ENCODE results near the gene CHCHD6.

CHCHD6 gene

GRCh38 chr3:126998728-126999127 is 294.7 kb downstream of the CHCHD6 start:
- no peak for DNase-seq

GRCh38 chr3:126999383-126999782 is 295.3 kb downstream of the CHCHD6 start:
- DNase-seq: no peak

GRCh38 chr3:127000119-127000518 is 296.1 kb downstream of the CHCHD6 start:
- DNase-seq: no peak

GRCh38 chr3:127000761-127001160 is 296.7 kb downstream of the CHCHD6 start:
- DNase-seq: no peak

- no peak for DNase-seq
These were observed 297.6 kb downstream of the CHCHD6 start for GRCh38 chr3:127001486-127002194.

- no peak for DNase-seq
These were observed 298.4 kb downstream of the CHCHD6 start for GRCh38 chr3:127002195-127003174.

GRCh38 chr3:127003175-127003555 is 299.1 kb downstream of the CHCHD6 start:
- no peak for DNase-seq

GRCh38 chr3:127003601-127004280 is 299.7 kb downstream of the CHCHD6 start:
- no peak for DNase-seq

GRCh38 chr3:127004641-127005397 is 300.8 kb downstream of the CHCHD6 start:
- DNase-seq: no peak

- DNase-seq: no peak
These were observed 301.9 kb downstream of the CHCHD6 start for GRCh38 chr3:127005864-127006500.

- DNase-seq: no peak
These were observed 302.9 kb downstream of the CHCHD6 start for GRCh38 chr3:127006781-127007436.

GRCh38 chr3:127008236-127008635 is 304.2 kb downstream of the CHCHD6 start:
- DNase-seq: no peak

GRCh38 chr3:127009531-127009930 is 305.5 kb downstream of the CHCHD6 start:
- DNase-seq: no peak

All from stimulated activated CD4-positive, alpha-beta T cell treated with anti-CD3 and anti-CD28 coated beads, Interleukin-4, amount 100 ng/mL, for 24 hours (primary cell).